IPS-NIHi7 (cell line): Measurements from ENCODE around the gene SMIM41.
A peak's percentile ranks its signal among the peaks of the same experiment; 100 is the strongest.

Experiments used
- DNase-seq: peaks from one replicate; pipeline ENCODE4 v3.0.0; 2012; ENCODE audit warnings: mixed read lengths; ENCODE audit errors: extremely low spot score

Gene SMIM41

GRCh38 chr12:52063082-52063924, 16.2 kb upstream of the SMIM41 start:
- DNase-seq = no peak

GRCh38 chr12:52063981-52064649, 15.4 kb upstream of the SMIM41 start:
- DNase-seq = no peak

- DNase-seq = no peak
These were observed 13.0 kb upstream of the SMIM41 start for GRCh38 chr12:52066346-52067080.

- no peak for DNase-seq
These were observed 12.5 kb upstream of the SMIM41 start for GRCh38 chr12:52067081-52067374.

GRCh38 chr12:52069327-52070184, 9.9 kb upstream of the SMIM41 start, which contains the start of gene ATG101:
Gene ATG101 (plus strand): TSS chr12:52069978. CDS start chr12:52073651, 3,673 bp downstream.
- peak; percentile 96 for DNase-seq

GRCh38 chr12:52070185-52070925, 9.1 kb upstream of the SMIM41 start:
- DNase-seq = no peak

- no peak for DNase-seq
These were observed 5.7 kb upstream of the SMIM41 start for GRCh38 chr12:52073531-52074381.

GRCh38 chr12:52074971-52075724, 4.4 kb upstream of the SMIM41 start:
- no peak for DNase-seq

GRCh38 chr12:52076811-52077210, 2.7 kb upstream of the SMIM41 start:
- DNase-seq = no peak

- DNase-seq = no peak
These were observed 1.2 kb upstream of the SMIM41 start for GRCh38 chr12:52078276-52078675.

GRCh38 chr12:52080403-52081251, 1.1 kb downstream of the SMIM41 start:
- no peak for DNase-seq

GRCh38 chr12:52081263-52081733, 1.8 kb downstream of the SMIM41 start:
- DNase-seq = no peak

GRCh38 chr12:52082026-52082668, 2.6 kb downstream of the SMIM41 start:
- no peak for DNase-seq

- DNase-seq = no peak
These were observed 3.1 kb downstream of the SMIM41 start for GRCh38 chr12:52082669-52082987.

GRCh38 chr12:52082988-52083637, 3.6 kb downstream of the SMIM41 start:
- peak; percentile 90 for DNase-seq

- DNase-seq = no peak
These were observed 4.1 kb downstream of the SMIM41 start for GRCh38 chr12:52083638-52083996.

GRCh38 chr12:52084491-52085231, 5.2 kb downstream of the SMIM41 start:
- no peak for DNase-seq
